Hematopoietic multipotent progenitor cell (in vitro differentiated cells): ENCODE measurements around the gene HOTAIR. TPM values are rescaled to one million over a fixed set of nuclear protein-coding genes. Genes with fewer than 3 reads are reported as not detected.

Source experiments
- DNase-seq, 3 donors: peaks; one replicate each; pipeline ENCODE4 v3.0.0-alpha.2; 2011 to 2015; ENCODE audit warnings: low read depth in 2 of 3, low spot score in 2 of 3
- small RNA-seq: library from RNA; depleted of rRNA; stranded (forward); fragments of <200 nt; gene quantifications from one replicate; pipeline ENCODE3, GENCODE V24; 2012
- total RNA-seq: library from RNA; depleted of rRNA; stranded (reverse); fragments of >200 nt; gene quantifications from one replicate; pipeline ENCODE4 v1.2.3, GENCODE V29; 2012

Gene HOTAIR
- total RNA-seq, 1 donor = not detected

- DNase-seq = no peak
Observed at GRCh38 chr12:53931844-53932581, 42.7 kb downstream of the HOTAIR start.

DNA sequence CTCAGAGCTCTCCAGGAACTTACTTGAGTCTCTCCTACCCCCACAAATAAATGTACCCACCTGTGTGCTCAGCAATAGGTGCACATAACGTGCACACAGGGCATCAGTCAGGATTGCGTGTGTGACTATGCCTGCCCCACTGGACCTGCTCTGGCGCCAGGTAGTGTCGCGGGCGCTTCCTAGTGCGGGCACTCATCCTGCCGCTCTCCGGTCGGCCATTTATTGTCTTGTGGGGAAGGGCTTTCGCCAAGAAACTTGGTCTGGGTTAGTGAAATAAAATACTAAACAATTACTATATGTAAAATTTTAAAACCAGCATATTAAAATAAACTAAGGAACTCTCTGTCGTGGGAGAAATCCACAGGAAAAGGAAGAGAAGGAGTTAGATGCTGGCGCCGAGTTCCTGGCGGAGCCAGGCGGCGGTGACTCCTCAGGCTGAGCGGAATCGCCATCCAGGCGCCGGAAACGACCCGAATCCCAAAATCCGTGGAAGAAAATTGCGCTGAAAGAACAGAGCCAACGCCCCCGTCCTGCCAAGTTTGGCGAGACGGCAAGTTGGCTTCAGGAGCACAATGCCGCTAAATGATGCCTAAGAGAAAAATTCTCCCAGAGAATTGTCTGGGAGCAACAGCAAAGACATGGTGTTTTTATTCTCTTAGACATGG is 44.0 kb downstream of the HOTAIR start:
- no peak for DNase-seq

DNA sequence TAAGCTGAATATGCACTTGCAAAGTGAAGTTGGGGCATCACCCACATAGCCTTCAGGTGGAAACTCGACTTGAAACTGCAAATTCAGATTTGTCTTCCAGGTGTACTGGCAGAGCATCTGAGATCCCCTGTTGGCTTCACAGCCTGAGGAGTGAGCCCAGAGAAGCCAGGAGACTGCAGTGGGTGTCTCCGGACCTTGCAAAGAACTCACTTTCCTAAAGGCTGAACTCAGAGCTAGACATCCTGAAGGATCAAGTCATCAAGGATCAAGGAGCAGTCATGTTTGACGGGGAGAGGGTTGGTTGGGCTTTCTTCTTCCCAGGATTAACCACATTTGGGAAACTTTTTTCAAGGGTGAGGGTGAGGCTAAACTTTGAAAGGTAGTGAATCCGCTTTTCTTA is 45.2 kb downstream of the HOTAIR start:
- no peak for DNase-seq

- DNase-seq = no peak
Observed at GRCh38 chr12:53928054-53928835, 46.5 kb downstream of the HOTAIR start.

DNA sequence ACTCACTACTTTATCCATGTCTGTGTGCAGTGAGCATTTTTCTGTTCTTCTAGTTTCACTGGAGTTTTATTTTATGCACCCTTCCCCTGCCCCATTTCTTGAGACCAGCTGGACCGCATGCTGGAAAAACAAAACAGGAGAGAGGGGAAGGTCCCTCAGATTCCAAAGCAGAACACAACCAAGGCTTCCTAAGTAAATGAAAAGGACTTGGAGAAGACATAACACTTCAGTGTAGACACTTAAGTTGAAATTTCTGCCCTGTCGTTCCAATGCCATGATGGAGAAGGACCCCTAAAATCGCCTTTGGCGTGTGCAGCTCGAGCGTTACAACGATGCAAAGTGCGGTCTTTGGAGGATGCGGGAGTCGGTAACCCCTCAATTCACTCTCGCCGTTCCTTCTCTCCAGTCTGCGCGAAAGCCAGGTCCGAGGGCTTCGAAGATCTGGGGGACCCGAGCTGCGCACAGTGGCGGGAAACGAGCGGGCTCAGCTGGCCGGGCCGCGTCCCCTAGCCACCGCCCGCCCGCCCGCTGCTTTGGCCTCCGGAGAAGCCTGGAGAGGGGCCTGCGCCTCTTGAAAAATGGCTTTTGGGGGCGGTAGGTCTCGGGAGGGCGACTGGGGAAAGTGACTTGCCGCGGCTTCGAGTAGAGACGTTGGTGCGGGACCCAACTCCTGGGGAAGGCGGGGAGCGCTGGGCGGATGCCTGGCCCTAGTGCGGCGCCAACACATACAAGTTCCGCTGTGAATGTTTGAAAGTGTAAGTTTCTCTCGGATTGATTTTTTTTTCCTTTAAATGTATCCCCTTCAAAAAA is 47.3 kb downstream of the HOTAIR start:
- DNase-seq = no peak

GRCh38 chr12:53924521-53925405 is 50.0 kb downstream of the HOTAIR start:
- DNase-seq = no peak

GRCh38 chr12:53916788-53917655 is 57.7 kb downstream of the HOTAIR start:
- DNase-seq = no peak

Small RNA genes lying within 50 kb of the gene (small RNA-seq; reads per million reads assigned to genes)
- gene AC012531.3 = not detected
- not detected for gene AC012531.4
- gene MIR196A2 = not detected
- not detected for gene RF01905
- not detected for gene RF01906

Other genes with a start within 250 kb of the HOTAIR start
- gene CALCOCO1, start 247.5 kb downstream of the HOTAIR start, total RNA-seq = 155 TPM
- not detected for gene CISTR, start 223.0 kb downstream of the HOTAIR start, total RNA-seq
- not detected for gene HOXC13, start 36.1 kb downstream of the HOTAIR start, total RNA-seq
- gene HOXC12, start 20.1 kb downstream of the HOTAIR start, total RNA-seq = not detected
- under 0.01 TPM for gene HOXC11, start 1.8 kb downstream of the HOTAIR start, total RNA-seq
- not detected for gene HOXC10, start 10.2 kb upstream of the HOTAIR start, total RNA-seq
- gene HOXC9, start 25.2 kb upstream of the HOTAIR start, total RNA-seq = not detected
- gene HOXC8, start 34.0 kb upstream of the HOTAIR start, total RNA-seq = under 0.01 TPM
- gene HOXC6, start 53.5 kb upstream of the HOTAIR start, total RNA-seq = not detected
- not detected for gene HOXC5, start 58.1 kb upstream of the HOTAIR start, total RNA-seq
- under 0.01 TPM for gene HOXC4, start 78.9 kb upstream of the HOTAIR start, total RNA-seq
- gene SMUG1, start 214.0 kb upstream of the HOTAIR start, total RNA-seq = 23.4 TPM